ENCODE data around the gene KLK4. TPM values are rescaled to one million over a fixed set of nuclear protein-coding genes. Genes with fewer than 3 reads are reported as not detected.
A peak's percentile ranks its signal among the peaks of the same experiment; 100 is the strongest.

Gene KLK4
- total RNA-seq, 1 experiment from 2014 or later: 0.84 TPM

GRCh38 chr19:50902640-50903039 is 8.6 kb downstream of the KLK4 start:
- no peaks in the 10 kb centered on the region for H3K79me2 ChIP-seq (ENCODE audit: insufficient read depth, low read length)
- H3K27me3 ChIP-seq (ENCODE audit: insufficient read depth, low read length): no peaks in the 10 kb centered on the region
- H3K4me3 ChIP-seq (replicated peaks in 1 of 2; ENCODE audit: low read depth in 1 of 2, low read length in 2 of 2): no peak overlapping the region
- H3K27ac ChIP-seq (ENCODE audit: low read depth, low read length): no peak overlapping the region
- no peak overlapping the region for H2AFZ ChIP-seq (ENCODE audit: low read depth, low read length, poor library complexity, severe bottlenecking)
- H3K4me2 ChIP-seq (ENCODE audit: low read length): no peak overlapping the region
- intact Hi-C loops (cut with micrococcal nuclease): no loop called here
- ChIA-PET POLR2A (no interaction called here), RAD21 (ENCODE audit: low non-redundant PET in 1 of 2, low total read pairs in 2 of 2, uncharacterized antibody in 2 of 2, unreplicated experiment in 2 of 2) (no interaction called here), CTCF (no interaction called here)
- H3K4me1 ChIP-seq (ENCODE audit: control insufficient read depth in 1 of 2, insufficient read depth in 2 of 2, low read length in 2 of 2): peaks cover 0 to 5% of the 10 kb centered on the region in 2 experiments; a peak in 2 of 4 replicates
- DNase-seq (ENCODE audit: low read depth, low spot score) (no peak), ATAC-seq (no peak)
- TF ChIP-seq YY1 (IDR thresholded peaks at IDR 0.05; ENCODE audit: extremely low read depth, insufficient replicate concordance, low read depth, low read length): no peak
- no peak for TF ChIP-seq POLR2A (IDR thresholded peaks at IDR 0.05; ENCODE audit: borderline replicate concordance, extremely low read depth, insufficient read depth, insufficient read length)
- no peak for TF ChIP-seq POLR2AphosphoS5 (IDR thresholded peaks at IDR 0.05; ENCODE audit: low read depth, low read length)
- TF ChIP-seq CEBPB (IDR thresholded peaks at IDR 0.05; ENCODE audit: low read depth): no peak
- TF ChIP-seq FOSL1 (IDR thresholded peaks at IDR 0.05; ENCODE audit: low read depth): no peak
- H3K9me3 ChIP-seq (ENCODE audit: control insufficient read depth in 1 of 2, insufficient read depth in 1 of 2, low read depth in 1 of 2, low read length in 2 of 2): no peaks in the 10 kb centered on the region
- BruUV-seq (replicated peaks): no TSS peak
- H3K9ac ChIP-seq (ENCODE audit: low read length): no peak overlapping the region
- H3K36me3 ChIP-seq (ENCODE audit: control insufficient read depth in 1 of 2, insufficient read depth in 2 of 2, low read length in 2 of 2): no peaks in the 10 kb centered on the region
- no peaks in the 10 kb centered on the region for H3K9me2 ChIP-seq (ENCODE audit: insufficient read depth)
- H4K20me1 ChIP-seq (ENCODE audit: insufficient read depth): no peaks in the 10 kb centered on the region

- CTCF ChIA-PET: no interaction called here
- TF ChIP-seq CEBPB (IDR thresholded peaks at IDR 0.05; ENCODE audit: low read depth) (no peak), CTCF (IDR thresholded peaks at IDR 0.05 in 2 of 3, conservative IDR thresholded peaks at IDR 0.05 in 1 of 3; ENCODE audit: borderline replicate concordance in 1 of 3, insufficient read depth in 1 of 3, low read depth in 2 of 3, low read length in 2 of 3) (no peak), CBX3 (IDR thresholded peaks at IDR 0.05; ENCODE audit: low read depth) (no peak), ZNF274 (IDR thresholded peaks at IDR 0.05; ENCODE audit: low read depth, low read length) (no peak), RAD21 (IDR thresholded peaks at IDR 0.05; ENCODE audit: low read depth) (no peak), REST (IDR thresholded peaks at IDR 0.05; ENCODE audit: low read depth) (no peak), SRF (IDR thresholded peaks at IDR 0.05; ENCODE audit: low read depth) (no peak), SIN3A (IDR thresholded peaks at IDR 0.05; ENCODE audit: low read depth) (no peak), TCF7L2 (IDR thresholded peaks at IDR 0.05; ENCODE audit: borderline replicate concordance, extremely low read depth, insufficient read depth, insufficient read length) (no peak), JUND (IDR thresholded peaks at IDR 0.05) (no peak), ATF3 (IDR thresholded peaks at IDR 0.05) (no peak), FOSL1 (IDR thresholded peaks at IDR 0.05; ENCODE audit: low read depth) (no peak), POLR2A (IDR thresholded peaks at IDR 0.05; ENCODE audit: borderline replicate concordance, extremely low read depth, insufficient read depth, insufficient read length) (no peak), ELF1 (IDR thresholded peaks at IDR 0.05; ENCODE audit: borderline replicate concordance, low read depth) (no peak), SP1 (IDR thresholded peaks at IDR 0.05; ENCODE audit: low read depth) (no peak)
These were observed 11.6 kb downstream of the KLK4 start for GRCh38 chr19:50899569-50899968.

More at GRCh38 chr19:50899569-50899968, 11.6 kb downstream of the KLK4 start:
- Histone ChIP-seq H3K4me2 (ENCODE audit: low read length) (no peak overlapping the region), H3K4me1 (ENCODE audit: control insufficient read depth in 1 of 2, insufficient read depth in 2 of 2, low read length in 2 of 2) (peaks cover 4 to 15% of the 10 kb centered on the region in 2 experiments; a peak in 3 of 4 replicates), H3K36me3 (ENCODE audit: control insufficient read depth in 1 of 2, insufficient read depth in 2 of 2, low read length in 2 of 2) (no peaks in the 10 kb centered on the region), H3K9me2 (ENCODE audit: insufficient read depth) (no peaks in the 10 kb centered on the region), H3K27me3 (ENCODE audit: insufficient read depth, low read length) (no peaks in the 10 kb centered on the region), H2AFZ (ENCODE audit: low read depth, low read length, poor library complexity, severe bottlenecking) (peak overlapping the region; percentile 44), H3K9me3 (ENCODE audit: control insufficient read depth in 1 of 2, insufficient read depth in 1 of 2, low read depth in 1 of 2, low read length in 2 of 2) (no peaks in the 10 kb centered on the region), H3K9ac (ENCODE audit: low read length) (no peak overlapping the region), H4K20me1 (ENCODE audit: insufficient read depth) (no peaks in the 10 kb centered on the region), H3K4me3 (replicated peaks in 1 of 2; ENCODE audit: low read depth in 1 of 2, low read length in 2 of 2) (no peak overlapping the region), H3K79me2 (ENCODE audit: insufficient read depth, low read length) (no peaks in the 10 kb centered on the region), H3K27ac (ENCODE audit: low read depth, low read length) (no peak overlapping the region)
- BruUV-seq (replicated peaks): no TSS peak
- ATAC-seq (no peak), DNase-seq (ENCODE audit: low read depth, low spot score) (no peak)
- ChIA-PET RAD21 (ENCODE audit: low non-redundant PET in 1 of 2, low total read pairs in 2 of 2, uncharacterized antibody in 2 of 2, unreplicated experiment in 2 of 2) (no interaction called here), POLR2A (no interaction called here)
- intact Hi-C loops (cut with micrococcal nuclease): no loop called here
